Natural killer cell (primary cell): ENCODE results near the gene CLCC1. TPM values are rescaled to one million over a fixed set of nuclear protein-coding genes. Genes with fewer than 3 reads are reported as not detected.
"Not testable (repeated sequence)": the region's sequence is repeated elsewhere in the genome, so short reads cannot be mapped to it uniquely, and the experiment has no call there.

Experiments
- ATAC-seq, 3 donors: fragments of 150-1000 bp in 2 of 3; fragments of 200-7000 bp in 1 of 3; cut with Tn5 transposase; 1 replicate in 1 of 3; 2 replicates in 2 of 3; pipeline ENCODE4 v1.10.0; 2021; ENCODE audit warnings: mild to moderate bottlenecking in 2 of 3, moderate library complexity in 2 of 3
- DNase-seq, 2 donors: peaks; one replicate each; pipeline versions ENCODE4 v3.0.0 to v3.0.0-alpha.2; 2013 to 2021; ENCODE audit warnings: mixed read lengths in 1 of 2
- H3K27ac ChIP-seq: one replicate; pipeline ENCODE4 v1.5.1; 2013; ENCODE audit warnings: mild to moderate bottlenecking, low read length
- H3K27me3 ChIP-seq: one replicate; pipeline ENCODE4 v1.6.1; 2013; ENCODE audit warnings: low read length; ENCODE audit not compliant: control insufficient read depth, insufficient read depth
- H3K36me3 ChIP-seq: one replicate; pipeline ENCODE4 v1.6.1; 2013; ENCODE audit warnings: low read length; ENCODE audit not compliant: control insufficient read depth, insufficient read depth
- H3K4me1 ChIP-seq: one replicate; pipeline ENCODE4 v1.6.1; 2013; ENCODE audit warnings: low read length; ENCODE audit not compliant: control insufficient read depth, insufficient read depth
- H3K4me3 ChIP-seq: one replicate; pipeline ENCODE4 v1.5.1; 2013; ENCODE audit warnings: low read length
- H3K9me3 ChIP-seq: one replicate; pipeline ENCODE4 v1.6.1; 2013; ENCODE audit warnings: low read length; ENCODE audit not compliant: control insufficient read depth, insufficient read depth
- H3K27ac Mint-ChIP-seq, 2 donors: one replicate each; pipeline ENCODE4 v1.8.0; 2022; ENCODE audit warnings: mild to moderate bottlenecking in 2 of 2, mixed read lengths in 2 of 2, moderate library complexity in 1 of 2
- H3K27me3 Mint-ChIP-seq, 2 donors: one replicate each; pipeline ENCODE4 v1.8.0; 2022; ENCODE audit warnings: low read depth in 2 of 2, mixed read lengths in 2 of 2
- H3K36me3 Mint-ChIP-seq: one replicate; pipeline ENCODE4 v1.8.0; 2022; ENCODE audit warnings: mixed read lengths
- H3K4me1 Mint-ChIP-seq, 2 donors: one replicate each; pipeline ENCODE4 v1.8.0; 2022; ENCODE audit warnings: mixed read lengths in 2 of 2
- H3K4me3 Mint-ChIP-seq: one replicate; pipeline ENCODE4 v1.8.0; 2022; ENCODE audit warnings: mild to moderate bottlenecking, moderate library complexity, mixed read lengths
- H3K9me3 Mint-ChIP-seq, 2 donors: one replicate each; pipeline ENCODE4 v1.8.0; 2022; ENCODE audit warnings: mixed read lengths in 2 of 2
- WGBS: methylation state at CpG from one replicate; pipeline ENCODE4 v1.1.7; 2013; ENCODE audit warnings: missing lambda C conversion rate; ENCODE audit not compliant: insufficient coverage; 5-methylcytosine and 5-hydroxymethylcytosine counted together
- intact Hi-C: fragments of 100-400 bp; cut with micrococcal nuclease; formaldehyde crosslinking; loops from one replicate; pipeline ENCODE4 v1.14.2; 2022
- total RNA-seq, 4 donors: library from RNA; stranded (reverse); fragments of 120-200 nt in 1 of 4; gene quantifications; one replicate each; pipeline versions ENCODE4 v1.2.3 to v1.2.4, GENCODE V29; 2013 to 2022
- TF ChIP-seq, protein P1 (sequence below): fragments of 200-600 bp; IDR thresholded peaks from one replicate; pipeline ENCODE4 v1.8.0; 2022; ENCODE audit warnings: antibody characterized with exemption

The CLCC1 gene, protein sequence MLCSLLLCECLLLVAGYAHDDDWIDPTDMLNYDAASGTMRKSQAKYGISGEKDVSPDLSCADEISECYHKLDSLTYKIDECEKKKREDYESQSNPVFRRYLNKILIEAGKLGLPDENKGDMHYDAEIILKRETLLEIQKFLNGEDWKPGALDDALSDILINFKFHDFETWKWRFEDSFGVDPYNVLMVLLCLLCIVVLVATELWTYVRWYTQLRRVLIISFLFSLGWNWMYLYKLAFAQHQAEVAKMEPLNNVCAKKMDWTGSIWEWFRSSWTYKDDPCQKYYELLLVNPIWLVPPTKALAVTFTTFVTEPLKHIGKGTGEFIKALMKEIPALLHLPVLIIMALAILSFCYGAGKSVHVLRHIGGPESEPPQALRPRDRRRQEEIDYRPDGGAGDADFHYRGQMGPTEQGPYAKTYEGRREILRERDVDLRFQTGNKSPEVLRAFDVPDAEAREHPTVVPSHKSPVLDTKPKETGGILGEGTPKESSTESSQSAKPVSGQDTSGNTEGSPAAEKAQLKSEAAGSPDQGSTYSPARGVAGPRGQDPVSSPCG
- 10 to 100 TPM; 12.8 to 25.8 (median 17.1) TPM for total RNA-seq
- 24.4 TPM for total RNA-seq (2013)

DNA sequence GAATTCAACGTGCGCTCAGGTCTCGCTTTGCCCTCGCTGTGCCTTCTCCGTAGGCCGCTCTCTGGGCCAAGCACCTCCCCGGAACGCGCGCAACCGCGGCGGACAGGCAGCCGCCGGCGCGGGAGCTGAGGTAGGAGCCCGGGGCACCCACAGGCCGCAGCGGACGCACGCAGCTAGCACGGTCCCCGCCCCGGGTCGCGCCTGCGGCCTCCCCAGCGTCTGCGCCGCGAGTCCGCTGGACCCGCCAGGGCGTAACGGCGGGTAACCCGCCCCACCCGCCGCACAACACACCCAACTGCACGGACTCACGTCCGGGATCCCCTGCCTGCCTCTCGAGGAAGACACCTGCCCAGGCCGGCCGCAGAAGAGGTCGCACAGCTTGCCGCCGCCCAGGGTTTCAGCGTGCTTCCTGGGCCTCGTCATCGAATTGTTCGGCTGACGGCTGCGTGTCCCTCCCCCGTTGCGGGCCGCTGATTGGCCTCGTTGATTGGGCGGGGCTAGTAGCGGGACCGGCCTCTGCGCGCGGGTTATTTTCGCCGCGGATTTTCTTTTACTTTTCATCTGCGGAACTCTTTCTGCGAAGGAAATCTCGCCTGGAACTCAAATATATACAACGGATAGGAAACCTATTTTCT lies at the start of gene CLCC1:
Gene CLCC1, minus strand, starts transcription at position 433 of the 635 bp plus-strand sequence. CDS start 13,047 bp downstream, outside the sequence.
- Mint-ChIP-seq H3K4me3 (peak within 1 kb of the TSS; percentile 93), H3K27me3 (peaks cover 0 to 10% of the 10 kb centered on the region in 2 donors), H3K4me1 (peaks cover 20 to 24% of the 10 kb centered on the region in 2 donors), H3K9me3 (no peaks in the 10 kb centered on the region), H3K27ac (peak within 1 kb of the TSS; percentile 89 to 90), H3K36me3 (no peaks in the 10 kb centered on the region)
- no peaks in the 10 kb centered on the region for H3K36me3 ChIP-seq
- H3K4me3 ChIP-seq = peak within 1 kb of the TSS; percentile 52
- H3K27ac ChIP-seq = peak within 1 kb of the TSS; percentile 82
- peak; percentile 88 to 95 for DNase-seq
- intact Hi-C loops = loop anchor here (2.0 to 5.0 kb wide), 4 partner anchors 79 to 271 kb away; partner anchors contain the start of genes GPSM2, PRPF38B and WDR47
- under 1% methylated on average over 69 of the region's 72 CpGs for WGBS
- H3K27me3 ChIP-seq = peaks cover 3% of the 10 kb centered on the region
- TF ChIP-seq, protein P1, sequence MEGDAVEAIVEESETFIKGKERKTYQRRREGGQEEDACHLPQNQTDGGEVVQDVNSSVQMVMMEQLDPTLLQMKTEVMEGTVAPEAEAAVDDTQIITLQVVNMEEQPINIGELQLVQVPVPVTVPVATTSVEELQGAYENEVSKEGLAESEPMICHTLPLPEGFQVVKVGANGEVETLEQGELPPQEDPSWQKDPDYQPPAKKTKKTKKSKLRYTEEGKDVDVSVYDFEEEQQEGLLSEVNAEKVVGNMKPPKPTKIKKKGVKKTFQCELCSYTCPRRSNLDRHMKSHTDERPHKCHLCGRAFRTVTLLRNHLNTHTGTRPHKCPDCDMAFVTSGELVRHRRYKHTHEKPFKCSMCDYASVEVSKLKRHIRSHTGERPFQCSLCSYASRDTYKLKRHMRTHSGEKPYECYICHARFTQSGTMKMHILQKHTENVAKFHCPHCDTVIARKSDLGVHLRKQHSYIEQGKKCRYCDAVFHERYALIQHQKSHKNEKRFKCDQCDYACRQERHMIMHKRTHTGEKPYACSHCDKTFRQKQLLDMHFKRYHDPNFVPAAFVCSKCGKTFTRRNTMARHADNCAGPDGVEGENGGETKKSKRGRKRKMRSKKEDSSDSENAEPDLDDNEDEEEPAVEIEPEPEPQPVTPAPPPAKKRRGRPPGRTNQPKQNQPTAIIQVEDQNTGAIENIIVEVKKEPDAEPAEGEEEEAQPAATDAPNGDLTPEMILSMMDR = no peak
- no peaks in the 10 kb centered on the region for H3K9me3 ChIP-seq
- peaks cover 18% of the 10 kb centered on the region for H3K4me1 ChIP-seq
- peak; percentile 88 to 95 (median 94) for ATAC-seq

DNA sequence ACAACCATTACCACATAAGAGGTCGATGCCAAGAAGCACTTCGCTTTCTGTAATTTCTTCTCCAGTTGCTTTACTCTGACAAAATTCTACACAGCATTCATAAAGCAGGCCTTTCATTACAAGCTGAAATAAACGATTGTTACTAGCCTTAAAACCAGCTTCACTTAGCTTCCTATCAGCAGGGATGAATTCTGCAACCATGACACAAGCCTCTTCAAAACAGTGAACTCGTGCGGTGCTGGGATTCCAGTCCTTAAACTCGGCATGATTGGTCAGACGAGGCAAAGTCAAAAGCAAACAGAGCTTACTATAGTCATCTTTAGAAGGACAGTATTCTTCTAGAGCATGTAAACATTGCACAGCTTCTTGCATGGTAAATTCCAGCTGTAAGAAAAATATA lies 48.1 kb upstream of the CLCC1 start:
- no peak overlapping the region for H3K27ac Mint-ChIP-seq
- H3K27me3 ChIP-seq = no peaks in the 10 kb centered on the region
- H3K9me3 ChIP-seq = no peaks in the 10 kb centered on the region
- WGBS = 94% methylated on average over 7 of the region's 7 CpGs
- no peaks in the 10 kb centered on the region for H3K4me1 ChIP-seq
- H3K4me1 Mint-ChIP-seq = no peaks in the 10 kb centered on the region
- intact Hi-C loops = no loop called here
- ATAC-seq = no peak
- H3K4me3 Mint-ChIP-seq = no peak overlapping the region
- TF ChIP-seq, protein P1 = no peak
- H3K27me3 Mint-ChIP-seq = no peaks in the 10 kb centered on the region
- DNase-seq = no peak
- no peak overlapping the region for H3K4me3 ChIP-seq
- H3K36me3 Mint-ChIP-seq = peaks cover 5% of the 10 kb centered on the region
- H3K27ac ChIP-seq = no peak overlapping the region
- peaks cover 18% of the 10 kb centered on the region for H3K36me3 ChIP-seq
- H3K9me3 Mint-ChIP-seq = no peaks in the 10 kb centered on the region

DNA sequence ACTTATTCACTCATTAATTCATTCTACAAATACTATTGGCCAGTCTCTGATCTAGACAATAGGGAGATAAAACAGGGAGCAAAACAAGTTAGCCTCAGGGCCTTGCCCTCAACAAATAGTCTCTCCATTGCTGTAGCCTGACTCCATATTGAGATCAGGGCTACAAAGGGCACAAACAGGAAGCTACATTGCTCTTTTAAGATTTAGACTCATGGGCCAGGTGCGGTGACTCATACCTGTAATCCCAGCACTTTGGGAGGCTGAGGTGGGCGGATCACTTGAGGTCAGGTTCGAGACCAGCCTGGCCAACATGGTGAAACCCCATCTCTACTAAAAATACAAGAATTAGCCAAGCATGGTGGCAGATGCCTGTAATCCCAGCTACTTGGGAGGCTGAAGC lies 33.3 kb upstream of the CLCC1 start:
- peaks cover 21% of the 10 kb centered on the region for H3K36me3 Mint-ChIP-seq
- H3K27ac Mint-ChIP-seq, ATAC-seq, DNase-seq, H3K4me1 ChIP-seq, H3K27me3 ChIP-seq, intact Hi-C loops, H3K4me1 Mint-ChIP-seq, H3K9me3 ChIP-seq, H3K4me3 Mint-ChIP-seq, H3K27ac ChIP-seq, H3K4me3 ChIP-seq, H3K27me3 Mint-ChIP-seq, H3K9me3 Mint-ChIP-seq: not testable (repeated sequence)
- WGBS = 97% methylated on average over 3 of the region's 3 CpGs
- H3K36me3 ChIP-seq = peaks cover 27% of the 10 kb centered on the region

DNA sequence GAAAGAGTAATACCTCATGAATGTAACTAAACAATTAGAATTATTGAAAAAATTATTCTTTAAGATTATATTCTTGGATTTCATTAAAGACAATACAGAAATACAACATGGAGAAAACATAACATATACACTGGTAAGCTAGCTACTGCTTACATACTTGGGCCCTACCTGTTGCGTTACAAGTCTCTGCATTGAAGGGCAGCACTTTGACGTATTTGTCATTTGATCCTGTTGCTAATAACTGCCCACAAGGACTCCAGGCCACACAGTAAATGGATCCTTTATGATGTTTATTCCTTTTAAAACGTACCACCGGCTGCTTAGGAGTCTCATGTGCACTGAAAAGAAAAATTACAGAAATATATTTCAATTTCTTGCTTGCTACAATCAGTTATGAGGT lies 19.8 kb upstream of the CLCC1 start:
- H3K4me1 ChIP-seq = no peaks in the 10 kb centered on the region
- H3K27ac ChIP-seq = no peak overlapping the region
- ATAC-seq (no peak), DNase-seq (no peak)
- no peaks in the 10 kb centered on the region for H3K27me3 ChIP-seq
- over 99% methylated on average over 4 of the region's 4 CpGs for WGBS
- no peak overlapping the region for H3K27ac Mint-ChIP-seq
- peaks cover 17% of the 10 kb centered on the region for H3K36me3 ChIP-seq
- TF ChIP-seq, protein P1 = no peak
- H3K4me1 Mint-ChIP-seq = no peaks in the 10 kb centered on the region
- no peaks in the 10 kb centered on the region for H3K36me3 Mint-ChIP-seq
- H3K27me3 Mint-ChIP-seq = no peaks in the 10 kb centered on the region
- intact Hi-C loops = no loop called here
- H3K4me3 Mint-ChIP-seq = no peak overlapping the region
- no peaks in the 10 kb centered on the region for H3K9me3 ChIP-seq
- no peaks in the 10 kb centered on the region for H3K9me3 Mint-ChIP-seq
- no peak overlapping the region for H3K4me3 ChIP-seq
